Right lung (tissue), 10 donors: ENCODE results near the gene OOEP. TPM values are rescaled to one million over a fixed set of nuclear protein-coding genes. Genes with fewer than 3 reads are reported as not detected.
"Not testable (repeated sequence)": the region's sequence is repeated elsewhere in the genome, so short reads cannot be mapped to it uniquely, and the experiment has no call there.

Experiments
- DNase-seq, 2 donors: peaks; one replicate each; pipeline ENCODE4 v3.0.0-alpha.2; 2013
- long read RNA-seq, 8 donors: transcript quantifications; one replicate each; lab custom pipeline, GENCODE V29; 2026
- polyA plus RNA-seq, 5 donors: library from polyadenylated mRNA; unstranded; fragments of 120-200 nt; gene quantifications; one replicate each; pipeline versions ENCODE4 v1.2.1 to v1.2.3, GENCODE V29; 2013; ENCODE audit warnings: inconsistent platforms in 1 of 5, low replicate concordance in 1 of 5; ENCODE audit not compliant: insufficient read length in 5 of 5, insufficient read depth in 1 of 5

Gene OOEP
- under 1 TPM in 3 of 5 donors, not detected in 2; 0.26 to 0.66 (median 0.37) TPM for polyA plus RNA-seq
- long read RNA-seq, donor 1, result 0 reads
- long read RNA-seq, donor 2, result 0 reads
- long read RNA-seq, donor 3, result 0 reads
- long read RNA-seq, donor 4, result 0 reads
- long read RNA-seq, donor 5, result 0 reads
- long read RNA-seq, donor 6, result 0 reads
- long read RNA-seq, donor 7, result 0 reads
- long read RNA-seq, donor 8, result 0 reads

DNA sequence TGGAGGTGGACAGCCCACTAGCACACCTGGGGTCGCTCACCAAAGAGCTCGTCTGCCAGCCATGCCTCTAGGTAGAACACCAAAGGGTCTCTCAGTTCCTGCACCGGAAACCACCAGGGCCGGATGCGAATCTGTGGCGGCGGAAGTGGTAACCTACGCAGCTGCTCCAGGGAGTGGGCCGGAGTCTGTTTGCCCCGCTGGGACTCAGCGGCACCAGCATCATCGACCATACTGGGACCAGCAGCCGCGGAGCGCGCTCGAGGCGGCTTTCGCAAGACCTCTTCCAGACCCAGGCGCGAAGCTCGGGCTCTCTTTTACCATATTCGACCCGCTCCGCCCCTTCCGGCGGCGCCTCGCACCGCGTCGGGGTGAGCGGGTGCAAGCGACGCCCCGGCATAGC, at the start of gene OOEP:
Gene OOEP, minus strand, starts transcription at position 335 of the 400 bp plus-strand sequence. Its CDS starts 105 bp downstream, at position 230.
- DNase-seq, result no peak

DNA sequence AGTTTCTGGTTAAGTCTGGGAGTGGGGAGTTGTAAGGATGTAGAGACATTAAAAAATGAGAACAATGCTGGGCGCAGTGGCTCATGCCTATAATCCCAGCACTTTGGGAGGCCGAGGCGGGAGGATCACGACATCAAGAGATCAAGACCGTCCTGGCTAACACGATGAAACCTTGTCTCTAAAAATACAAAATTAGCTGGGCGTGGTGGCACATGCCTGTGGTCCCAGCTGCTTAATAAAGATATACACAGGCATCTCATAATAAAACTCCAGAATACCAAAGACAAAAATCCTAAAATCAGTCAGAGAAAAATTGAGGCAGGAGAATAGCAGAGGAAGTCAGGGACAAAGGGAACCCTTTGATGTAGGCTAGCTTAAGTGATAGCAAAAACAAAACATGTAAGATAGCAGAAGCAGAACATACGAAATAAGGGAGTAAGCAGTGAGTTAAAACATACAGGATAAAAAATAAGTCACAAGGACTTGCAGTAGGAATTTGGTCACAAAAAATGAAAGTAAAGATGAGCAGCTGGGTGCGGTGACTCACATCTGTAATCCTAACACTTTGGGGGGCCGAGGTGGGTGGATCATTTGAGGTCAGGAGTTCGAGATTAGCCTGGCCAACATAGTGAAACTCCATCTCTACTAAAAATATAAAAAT, 48.5 kb upstream of the OOEP start:
- no peak for DNase-seq

DNA sequence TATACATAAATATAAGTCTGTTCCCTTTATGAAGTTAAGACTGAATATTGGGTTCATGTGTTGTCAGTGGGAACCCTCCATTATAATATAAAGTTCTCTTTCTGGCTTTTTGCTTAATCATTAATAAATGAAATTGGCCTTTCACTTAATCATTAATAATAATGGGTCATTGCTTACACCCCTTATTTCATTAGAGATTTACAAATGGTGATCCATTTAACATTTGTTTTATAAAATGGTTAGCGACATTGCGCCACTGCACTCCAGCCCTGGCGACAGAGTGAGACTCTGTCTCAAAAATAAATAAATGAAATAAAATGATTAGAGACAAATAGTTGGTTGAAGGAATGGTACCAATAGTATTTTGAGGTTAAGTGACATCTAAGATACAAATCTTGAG, 43.4 kb upstream of the OOEP start:
- no peak for DNase-seq

DNA sequence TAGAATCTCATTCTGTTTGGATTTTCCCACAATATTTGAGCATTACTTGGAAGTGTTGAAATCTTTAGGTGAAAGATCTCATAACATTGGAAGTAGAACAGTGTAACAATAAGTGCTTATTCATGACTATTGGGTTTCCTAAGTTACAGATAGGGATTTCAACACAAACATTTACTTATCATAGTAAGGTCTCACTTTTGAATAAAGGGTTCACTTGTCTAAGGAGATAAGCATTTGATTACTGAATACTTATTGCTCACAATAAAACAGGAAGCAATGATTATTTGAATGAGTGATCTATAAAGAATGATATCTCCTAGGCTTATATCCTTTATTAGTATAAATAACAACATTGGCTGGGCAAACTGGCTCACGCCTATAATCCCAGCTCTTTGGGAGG, 39.7 kb upstream of the OOEP start:
- DNase-seq, result no peak

DNA sequence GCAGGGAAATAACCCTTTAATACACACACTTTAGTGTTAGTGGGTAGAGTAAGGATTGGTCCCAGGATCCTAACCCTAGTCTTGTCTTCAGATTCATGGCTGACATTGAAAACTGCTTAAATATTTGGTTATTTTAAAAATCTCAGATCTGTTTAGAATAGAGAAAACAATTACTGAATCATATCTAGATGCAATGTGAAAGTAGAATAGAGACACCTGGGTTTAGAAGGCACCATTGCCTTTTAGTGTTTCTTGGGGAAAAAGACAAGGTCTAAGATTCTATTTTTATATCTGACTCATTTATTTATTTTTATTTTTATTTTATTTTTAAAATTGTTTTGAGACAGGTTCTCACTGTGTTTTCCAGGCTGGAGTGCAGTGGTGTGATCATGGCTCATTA, 31.0 kb upstream of the OOEP start:
- DNase-seq, result no peak

DNA sequence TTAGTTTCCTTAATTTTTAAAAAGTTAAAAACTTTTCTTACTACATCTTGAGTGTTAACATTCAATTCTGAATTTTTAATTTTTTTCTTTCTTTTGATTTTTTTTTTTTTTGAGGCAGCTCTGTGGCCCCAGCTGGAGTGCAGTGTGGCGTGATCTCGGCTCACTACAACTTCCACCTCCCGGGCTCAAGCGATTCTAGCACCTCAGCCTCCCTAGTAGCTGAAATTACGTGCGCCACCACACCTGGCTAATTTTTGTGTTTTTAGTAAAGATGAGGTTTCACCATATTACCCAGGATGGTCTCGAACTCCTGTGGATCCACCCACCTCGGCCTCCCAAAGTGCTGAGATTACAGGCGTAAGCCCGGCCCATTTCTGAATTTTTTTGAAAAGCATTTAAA, 26.2 kb upstream of the OOEP start:
- DNase-seq, result no peak

DNA sequence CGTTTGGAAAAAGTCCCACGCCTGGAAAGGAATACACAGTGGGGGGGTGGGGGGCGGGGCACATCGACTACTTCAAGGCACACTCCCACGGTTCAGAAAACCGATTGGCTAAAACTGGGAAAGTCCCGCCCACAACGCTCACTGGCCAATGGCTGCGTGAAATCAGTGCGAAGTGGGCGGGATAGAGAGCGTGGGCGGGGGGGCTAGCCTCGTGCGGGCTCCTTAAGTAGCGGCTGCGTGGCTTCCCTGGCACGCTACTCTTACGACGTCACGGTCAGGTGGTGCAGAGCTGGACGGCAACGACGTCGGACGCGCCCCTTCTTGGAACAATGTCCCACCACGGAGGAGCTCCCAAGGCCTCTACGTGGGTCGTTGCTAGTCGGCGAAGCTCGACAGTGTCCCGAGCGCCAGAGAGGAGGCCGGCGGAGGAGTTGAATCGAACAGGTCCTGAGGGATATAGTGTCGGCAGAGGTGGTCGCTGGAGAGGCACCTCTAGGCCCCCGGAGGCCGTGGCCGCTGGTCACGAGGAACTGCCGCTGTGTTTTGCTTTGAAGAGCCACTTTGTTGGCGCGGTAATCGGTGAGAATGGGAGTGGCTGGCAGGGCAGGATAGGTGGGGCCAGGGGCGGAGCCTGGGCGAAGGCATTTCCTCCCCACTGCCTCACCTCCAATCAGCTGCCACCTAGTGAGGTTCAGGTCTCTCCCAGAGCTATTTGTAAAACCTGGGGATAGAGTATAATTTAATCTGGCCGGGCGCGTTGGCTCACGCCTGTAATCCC, 25.1 kb upstream of the OOEP start, which contains the start of gene DDX43:
Gene DDX43, plus strand, starts transcription at position 252 of the 778 bp plus-strand sequence. Its CDS starts 78 bp downstream, at position 330.
- peak; percentile 5 to 16 for DNase-seq

DNA sequence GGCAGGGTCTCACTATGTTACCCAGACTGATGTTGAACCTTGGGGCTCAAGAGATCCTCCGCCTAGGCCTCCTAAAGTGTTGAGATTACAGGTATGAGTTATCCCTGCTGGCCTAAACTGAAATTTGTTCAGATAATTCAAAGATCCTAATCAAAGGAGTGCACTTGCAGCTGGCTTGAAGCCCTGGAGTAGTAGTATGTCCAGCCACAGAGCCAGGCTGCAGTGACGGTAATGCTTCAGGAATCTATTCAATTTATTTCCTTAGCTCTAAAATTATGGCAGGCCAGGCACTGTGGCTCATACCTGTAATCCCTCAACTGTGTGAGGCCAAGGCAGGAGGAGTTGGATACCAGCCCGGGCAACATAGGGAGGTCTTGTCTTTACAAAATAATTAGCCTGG, 23.6 kb upstream of the OOEP start:
- DNase-seq, result no peak

DNA sequence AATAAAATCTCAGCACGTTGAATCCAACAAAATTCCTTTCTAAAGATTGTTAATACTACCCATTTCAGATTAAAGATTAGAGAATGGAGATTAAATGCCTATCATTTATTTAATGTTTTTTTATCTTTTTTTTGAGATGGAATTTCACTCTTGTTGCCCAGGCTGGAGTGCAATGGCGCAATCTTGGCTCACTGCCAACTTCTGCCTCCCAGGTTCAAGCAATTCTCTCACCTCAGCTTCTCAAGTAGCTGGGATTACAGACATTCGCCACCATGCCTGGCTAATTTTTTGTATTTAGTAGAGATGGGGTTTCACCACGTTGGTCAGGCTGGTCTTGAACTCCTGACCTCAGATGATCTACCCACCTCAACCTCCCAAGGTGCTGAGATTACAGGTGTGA, 22.5 kb upstream of the OOEP start:
- not testable (repeated sequence) for DNase-seq

DNA sequence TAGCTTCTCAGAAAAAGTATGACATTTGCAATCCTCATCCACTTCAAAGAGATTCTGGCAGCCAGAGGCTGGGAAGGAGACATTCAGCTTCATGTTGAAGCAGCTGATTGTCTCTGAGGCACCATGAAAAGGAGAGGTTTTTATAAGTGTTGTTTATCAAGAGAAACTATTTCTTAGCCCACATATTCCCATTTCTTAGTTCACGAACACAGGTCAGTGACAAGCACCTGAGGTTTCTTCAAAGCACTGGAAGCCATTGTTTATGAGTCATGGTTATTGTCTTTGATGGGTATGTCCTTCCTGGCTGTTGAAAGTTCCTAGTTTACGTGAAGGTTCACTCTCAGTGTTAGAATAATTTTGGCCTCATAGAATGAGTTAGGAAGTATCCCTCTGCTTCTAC, 22.0 kb upstream of the OOEP start:
- no peak for DNase-seq

DNA sequence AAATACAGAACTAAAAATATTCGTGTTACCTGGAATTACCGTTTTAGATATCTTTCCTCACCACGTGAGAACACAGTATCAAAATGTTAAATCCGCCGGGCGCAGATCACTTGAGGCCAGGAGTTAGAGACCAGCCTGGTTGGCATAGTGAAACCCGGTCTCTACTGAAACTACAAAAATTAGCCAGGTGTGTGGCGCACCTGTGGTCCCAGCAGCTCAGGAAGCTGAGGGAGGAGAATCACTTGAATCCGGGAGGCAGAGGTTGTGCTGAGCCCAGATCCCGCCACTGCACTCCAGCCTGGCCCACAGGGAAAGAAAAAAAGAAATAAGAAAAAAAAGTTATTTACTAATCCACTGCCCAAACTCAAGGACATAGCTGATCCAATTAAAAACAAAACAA, 20.2 kb upstream of the OOEP start:
- DNase-seq, result no peak

DNA sequence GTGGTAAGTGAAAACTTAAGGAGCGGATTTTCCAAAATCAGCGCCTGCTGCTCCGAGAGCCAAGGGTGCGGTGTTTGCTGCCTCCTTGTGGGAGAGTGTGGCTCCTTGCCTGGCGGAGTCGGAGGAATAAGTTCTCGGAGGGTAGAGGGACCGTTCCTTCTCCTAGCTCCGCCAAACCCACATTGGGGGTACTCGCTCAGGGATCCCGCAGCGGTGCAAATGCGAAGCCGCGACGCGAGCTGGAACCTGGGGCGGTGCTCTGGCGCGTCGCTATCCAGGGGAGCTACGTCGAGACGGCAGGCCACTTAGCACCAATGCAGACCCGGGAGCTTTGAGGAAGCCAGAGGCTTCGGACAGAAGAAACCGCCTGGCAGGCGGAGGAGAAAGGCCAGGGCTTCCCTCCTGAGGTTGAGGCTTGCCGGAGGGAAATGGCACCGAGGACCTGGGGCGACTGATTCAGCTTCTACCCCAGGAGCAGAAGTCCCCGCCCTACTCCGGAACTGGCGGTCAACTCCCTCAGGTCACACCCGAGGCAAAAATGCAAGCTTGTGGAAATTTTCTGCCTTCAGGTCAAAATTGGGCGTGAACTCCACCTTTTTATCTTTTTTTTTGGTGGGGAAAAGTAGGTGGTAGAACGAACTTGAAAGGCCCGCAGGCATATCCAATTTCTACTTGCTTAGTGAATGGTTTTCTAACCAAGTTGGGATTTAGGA, 19.3 kb upstream of the OOEP start:
- peak; percentile 49 to 56 for DNase-seq

DNA sequence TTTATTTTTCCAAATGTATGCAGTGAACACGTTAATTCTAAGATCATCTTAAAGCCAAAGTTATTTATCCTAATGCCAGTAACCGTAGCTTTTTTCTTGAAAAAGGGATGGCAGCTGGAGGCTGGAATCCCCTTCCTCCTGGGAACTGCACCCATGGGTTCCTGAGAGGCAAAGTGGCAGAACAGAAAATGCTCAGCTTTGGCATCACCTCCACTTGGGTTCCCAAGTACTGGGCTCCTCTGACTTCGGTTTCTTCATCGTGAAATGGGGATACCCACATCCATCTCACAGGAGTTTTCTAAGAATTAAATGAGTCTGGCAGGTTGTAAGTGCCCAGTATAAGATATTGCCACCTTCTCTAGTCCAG, 18.7 kb upstream of the OOEP start:
- no peak for DNase-seq

DNA sequence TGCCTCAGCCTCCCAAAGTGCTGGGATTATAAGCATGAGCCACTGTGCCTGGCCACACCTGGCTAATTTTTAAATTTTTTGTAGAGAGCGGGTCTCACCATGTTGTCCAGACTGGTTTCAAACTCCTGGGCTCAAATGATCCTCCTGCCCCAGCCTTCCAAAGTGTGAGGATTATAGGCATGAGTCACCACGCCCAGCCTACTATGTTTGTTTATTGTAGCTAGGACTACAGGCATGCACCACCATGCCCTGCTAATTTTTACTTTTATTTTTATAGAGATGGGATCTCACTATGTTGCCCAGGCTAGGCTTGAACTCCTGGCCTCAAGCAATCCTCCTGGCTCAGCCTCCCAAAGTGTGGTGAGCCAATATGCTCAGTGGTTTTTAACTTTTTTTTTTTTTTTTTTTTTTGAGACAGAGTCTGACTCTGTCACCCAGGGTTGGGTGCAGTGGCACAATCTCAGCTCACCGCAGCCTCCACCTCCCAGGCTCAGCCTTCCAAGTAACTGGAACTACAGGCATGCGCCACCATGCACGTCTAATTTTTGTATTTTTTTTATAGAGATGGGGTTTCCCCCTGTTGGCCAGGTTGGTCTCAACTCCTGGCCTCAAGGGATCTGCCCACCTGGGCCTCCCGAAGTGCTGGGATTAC, 12.9 kb upstream of the OOEP start:
- DNase-seq, result no peak

DNA sequence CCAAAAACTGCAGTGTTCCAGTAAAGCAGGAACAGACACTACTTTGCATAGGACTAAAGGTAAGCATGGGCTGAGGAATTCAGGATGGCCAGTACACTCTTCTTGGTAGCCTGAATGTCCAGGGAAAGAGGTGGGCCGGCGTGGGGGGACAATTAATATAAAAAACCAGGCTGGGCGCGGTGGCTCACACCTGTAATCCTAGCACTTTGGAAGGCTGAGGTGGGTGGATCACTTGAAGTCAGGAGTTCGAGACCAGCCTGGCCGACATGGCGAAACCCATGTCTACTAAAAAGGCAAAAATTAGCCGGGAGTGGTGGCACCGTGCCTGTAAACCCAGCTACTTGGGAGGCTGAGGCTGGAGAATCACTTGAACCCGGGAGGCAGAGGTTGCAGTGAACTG, 11.8 kb upstream of the OOEP start:
- DNase-seq, result not testable (repeated sequence)

DNA sequence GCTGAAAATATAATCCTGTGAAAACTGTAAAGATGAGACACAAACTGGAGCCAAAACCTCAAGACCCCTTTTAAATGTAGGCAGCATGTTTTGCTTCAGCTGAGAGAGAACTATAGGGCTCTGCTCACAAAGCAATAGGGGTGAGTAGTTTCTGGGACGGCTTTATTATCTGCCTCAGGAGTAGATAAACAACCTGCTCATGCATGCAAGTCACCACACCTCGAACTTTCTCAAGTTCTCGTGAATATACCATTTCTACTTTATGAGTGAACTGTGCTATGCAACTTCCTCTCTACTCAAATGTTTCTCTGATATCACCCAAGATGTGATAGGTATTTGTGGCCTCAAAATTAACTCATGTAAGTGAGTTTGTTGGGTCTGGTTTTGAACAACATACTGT, 7.5 kb upstream of the OOEP start:
- DNase-seq, result no peak

DNA sequence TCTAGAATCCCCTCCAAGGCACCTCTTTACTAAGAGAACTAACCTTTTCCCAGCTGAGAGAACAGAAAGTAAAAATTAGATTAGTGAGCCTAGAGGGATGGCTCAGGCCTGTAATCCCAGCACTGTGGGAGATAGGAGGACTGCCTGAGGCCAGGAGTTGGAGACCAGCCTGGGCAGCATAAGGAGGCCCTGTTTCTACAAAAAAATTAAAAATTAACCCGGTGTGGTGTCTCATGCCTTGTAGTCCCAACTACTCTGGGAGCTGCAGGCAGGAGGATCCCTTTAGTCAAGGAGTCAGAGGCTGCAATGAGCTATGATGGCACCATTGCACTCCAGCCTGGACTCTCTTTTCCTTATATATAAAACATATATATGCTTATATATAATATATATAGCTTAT, 5.5 kb upstream of the OOEP start:
- DNase-seq, result no peak

DNA sequence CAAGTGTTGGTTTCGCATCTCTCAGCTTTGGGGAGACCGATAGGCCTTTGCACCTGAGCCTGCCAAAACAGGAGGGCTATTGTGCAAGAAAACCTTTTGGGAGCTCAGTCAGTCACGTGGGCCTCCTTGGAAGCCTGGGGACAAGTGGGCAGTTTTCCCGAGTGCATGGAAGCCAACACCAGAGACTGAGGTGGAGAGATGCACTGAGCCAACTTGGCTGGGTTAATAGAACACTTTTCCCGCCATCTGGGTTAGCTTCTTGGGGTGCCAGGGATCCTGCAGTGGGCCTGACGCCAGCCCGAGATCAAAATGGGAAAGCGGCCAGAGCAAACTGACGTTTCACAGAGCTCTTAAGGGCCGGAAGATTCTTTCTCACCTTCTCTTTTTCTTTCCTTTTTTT, 2.8 kb upstream of the OOEP start:
- DNase-seq, result no peak

DNA sequence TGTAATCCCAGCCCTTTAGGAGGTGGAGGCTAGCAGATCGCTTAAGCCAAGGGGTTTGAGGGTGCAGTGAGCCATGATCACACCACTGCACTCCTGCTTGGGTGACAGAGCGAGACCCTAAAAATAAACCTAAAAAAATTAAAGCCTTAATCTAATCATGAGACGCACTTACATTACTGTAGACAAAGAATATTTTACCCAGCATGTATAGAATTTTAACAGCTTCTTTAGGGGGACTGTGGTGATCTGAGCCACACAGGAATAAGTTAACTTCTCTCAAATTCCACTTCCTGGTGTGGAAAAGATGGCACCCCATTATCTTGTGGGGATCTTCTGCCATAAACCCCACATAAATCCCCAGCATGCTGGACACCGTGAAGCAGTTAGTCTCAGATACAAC, 2.3 kb upstream of the OOEP start:
- DNase-seq, result no peak

DNA sequence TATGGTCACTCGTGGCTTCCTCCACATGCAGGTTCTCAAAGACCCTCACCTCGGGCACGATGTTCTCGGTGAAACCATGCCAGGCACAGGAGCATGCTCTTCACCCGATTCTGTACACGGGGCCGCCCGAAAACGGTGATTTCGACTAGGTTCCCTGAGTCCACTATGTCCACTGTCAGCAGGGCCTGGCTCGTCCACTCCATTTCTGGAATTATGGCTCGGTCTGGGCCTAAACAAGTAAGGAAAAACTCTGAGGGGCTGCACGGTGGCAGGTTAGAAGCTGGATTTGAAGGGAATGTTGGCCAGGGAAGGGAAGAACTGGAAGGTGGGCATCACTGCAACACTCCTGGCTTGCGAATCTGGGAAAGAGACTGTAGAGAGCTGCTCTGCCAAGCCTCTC, 540 bp downstream of the OOEP start:
- no peak for DNase-seq

DNA sequence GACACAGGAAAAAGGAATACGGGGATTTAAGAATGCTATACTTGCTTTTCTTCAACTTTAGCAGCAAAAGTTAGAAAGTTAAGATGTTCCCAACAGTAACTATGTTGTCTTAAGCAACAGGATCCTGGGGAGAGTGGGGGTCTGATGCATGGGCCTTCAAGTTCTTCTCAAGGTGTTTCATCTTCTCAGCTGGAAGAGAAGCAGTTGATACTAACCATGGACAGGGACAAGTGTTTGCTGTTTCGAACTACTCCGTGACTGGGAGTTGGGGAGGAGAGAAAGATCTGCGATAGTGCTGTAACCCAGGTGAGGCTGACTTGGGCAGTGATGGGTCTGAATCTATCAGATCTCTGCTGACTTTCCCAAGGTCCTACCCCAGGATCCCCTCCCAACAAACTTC, 1.0 kb downstream of the OOEP start:
- DNase-seq, result no peak
